ENCODE results near the gene PRPH. TPM values are rescaled to one million over a fixed set of nuclear protein-coding genes. Genes with fewer than 3 reads are reported as not detected.

PRPH gene
- total and polyA plus RNA-seq, 2 of the 4 experiments (the other 2 are of a cell fraction) = not detected

DNA sequence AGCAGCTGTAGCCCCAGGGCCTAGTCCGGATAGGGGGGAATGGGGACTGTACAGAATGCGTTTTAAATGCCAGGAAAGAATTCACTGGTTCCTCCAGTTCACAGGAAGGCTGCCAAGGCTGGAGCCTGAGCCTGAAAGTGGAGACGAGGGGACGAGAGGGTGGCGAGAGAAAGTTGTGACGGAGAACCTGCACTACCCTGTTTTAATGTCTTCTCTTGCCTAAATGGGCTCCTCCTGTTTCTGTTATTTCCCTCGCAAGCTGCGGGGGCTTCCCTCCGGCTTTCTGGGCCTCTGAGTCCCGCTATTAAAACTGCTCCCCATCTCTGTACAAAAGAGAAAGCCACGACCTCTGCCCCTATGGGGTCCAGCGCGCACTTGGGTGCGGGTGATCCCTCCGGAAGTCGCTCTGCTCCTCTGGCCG, 37.5 kb downstream of the PRPH start:
- ATAC-seq (ENCODE audit: low read depth) (no peak), DNase-seq (no peak)
- Histone ChIP-seq H2BK20ac (ENCODE audit: low read depth, low read length) (no peak overlapping the region), H3K27ac (ENCODE audit: insufficient read depth, low read length) (no peak overlapping the region), H3K56ac (ENCODE audit: extremely low read depth, insufficient read depth, low read length) (no peak overlapping the region), H3K36me3 (ENCODE audit: control insufficient read depth, insufficient read depth, low read length) (peaks cover 6% of the 10 kb centered on the region), H3K79me1 (ENCODE audit: low read depth in 1 of 2, low read length in 2 of 2) (no peaks in the 10 kb centered on the region; a peak in 1 of 4 replicates), H2BK15ac (ENCODE audit: low read depth, low read length) (no peak overlapping the region), H3K4me1 (ENCODE audit: control insufficient read depth, insufficient read depth, low read length) (no peaks in the 10 kb centered on the region), H3K18ac (ENCODE audit: low read depth, low read length) (no peak overlapping the region), H2BK120ac (ENCODE audit: low read depth, low read length) (no peak overlapping the region), H2BK5ac (ENCODE audit: low read depth, low read length, poor library complexity, severe bottlenecking) (no peak overlapping the region), H3K14ac (replicated peaks; ENCODE audit: low read depth, low read length) (no peak overlapping the region), H3K23ac (ENCODE audit: low read depth, low read length) (no peak overlapping the region), H2AK5ac (ENCODE audit: low read depth, low read length) (no peak overlapping the region), H4K91ac (ENCODE audit: insufficient read depth, low read depth, low read length) (no peak overlapping the region), H3K9ac (ENCODE audit: low read depth, low read length) (no peak overlapping the region), H4K8ac (ENCODE audit: low read depth in 2 of 2, low read length in 2 of 2) (no peak overlapping the region), H3K4ac (ENCODE audit: low read depth, low read length) (no peak overlapping the region), H3K27me3 (ENCODE audit: control insufficient read depth, insufficient read depth, low read length) (peaks cover 30% of the 10 kb centered on the region), H3K4me2 (ENCODE audit: low read depth, low read length) (no peak overlapping the region), H2AFZ (replicated peaks; ENCODE audit: low read length, poor library complexity) (no peak overlapping the region), H3K4me3 (ENCODE audit: insufficient read depth, low read depth, low read length) (no peak overlapping the region), H3K9me1 (ENCODE audit: insufficient read depth, low read length) (no peaks in the 10 kb centered on the region), H4K20me1 (ENCODE audit: insufficient read depth, low read length) (no peaks in the 10 kb centered on the region), H4K5ac (ENCODE audit: low read depth, low read length) (no peak overlapping the region), H3K9me3 (ENCODE audit: control insufficient read depth, insufficient read depth, low read length) (no peaks in the 10 kb centered on the region), H2AK9ac (replicated peaks; ENCODE audit: low read depth, low read length, poor library complexity) (no peak overlapping the region)
- no TSS peak for BruUV-seq (replicated peaks)
- ChIA-PET CTCF (interaction anchor here (1.2 to 3.6 kb wide), 8 partner anchors 10 to 248 kb away, joined by 3 to 25 read pairs (median 10); partner anchors contain the start of genes DNAJC22 and TROAP), POLR2A (ENCODE audit: unreplicated experiment) (interaction anchor here (1.0 kb wide), 1 partner anchor 10 kb away, joined by 4 read pairs; the partner anchor contains the start of gene TROAP)
- 60% methylated on average over 4 of the region's 17 CpGs; no CpG with 5 or more reads in 1 of the 2 experiments for whole genome bisulfite sequencing, 2 experiments (ENCODE audit: extremely low coverage in 2 of 2, insufficient read length in 1 of 2)
- no peak for TF ChIP-seq NFE2L2 (IDR thresholded peaks at IDR 0.05; ENCODE audit: low read depth, low read length)
- TF ChIP-seq, protein P1, sequence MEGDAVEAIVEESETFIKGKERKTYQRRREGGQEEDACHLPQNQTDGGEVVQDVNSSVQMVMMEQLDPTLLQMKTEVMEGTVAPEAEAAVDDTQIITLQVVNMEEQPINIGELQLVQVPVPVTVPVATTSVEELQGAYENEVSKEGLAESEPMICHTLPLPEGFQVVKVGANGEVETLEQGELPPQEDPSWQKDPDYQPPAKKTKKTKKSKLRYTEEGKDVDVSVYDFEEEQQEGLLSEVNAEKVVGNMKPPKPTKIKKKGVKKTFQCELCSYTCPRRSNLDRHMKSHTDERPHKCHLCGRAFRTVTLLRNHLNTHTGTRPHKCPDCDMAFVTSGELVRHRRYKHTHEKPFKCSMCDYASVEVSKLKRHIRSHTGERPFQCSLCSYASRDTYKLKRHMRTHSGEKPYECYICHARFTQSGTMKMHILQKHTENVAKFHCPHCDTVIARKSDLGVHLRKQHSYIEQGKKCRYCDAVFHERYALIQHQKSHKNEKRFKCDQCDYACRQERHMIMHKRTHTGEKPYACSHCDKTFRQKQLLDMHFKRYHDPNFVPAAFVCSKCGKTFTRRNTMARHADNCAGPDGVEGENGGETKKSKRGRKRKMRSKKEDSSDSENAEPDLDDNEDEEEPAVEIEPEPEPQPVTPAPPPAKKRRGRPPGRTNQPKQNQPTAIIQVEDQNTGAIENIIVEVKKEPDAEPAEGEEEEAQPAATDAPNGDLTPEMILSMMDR (conservative IDR thresholded peaks at IDR 0.05; ENCODE audit: low read depth, low read length) = no peak
- TF ChIP-seq, protein P2, sequence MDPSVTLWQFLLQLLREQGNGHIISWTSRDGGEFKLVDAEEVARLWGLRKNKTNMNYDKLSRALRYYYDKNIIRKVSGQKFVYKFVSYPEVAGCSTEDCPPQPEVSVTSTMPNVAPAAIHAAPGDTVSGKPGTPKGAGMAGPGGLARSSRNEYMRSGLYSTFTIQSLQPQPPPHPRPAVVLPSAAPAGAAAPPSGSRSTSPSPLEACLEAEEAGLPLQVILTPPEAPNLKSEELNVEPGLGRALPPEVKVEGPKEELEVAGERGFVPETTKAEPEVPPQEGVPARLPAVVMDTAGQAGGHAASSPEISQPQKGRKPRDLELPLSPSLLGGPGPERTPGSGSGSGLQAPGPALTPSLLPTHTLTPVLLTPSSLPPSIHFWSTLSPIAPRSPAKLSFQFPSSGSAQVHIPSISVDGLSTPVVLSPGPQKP (IDR thresholded peaks at IDR 0.05; ENCODE audit: borderline replicate concordance, low read depth, low read length) = no peak
- no peak for TF ChIP-seq MAFK (IDR thresholded peaks at IDR 0.05; ENCODE audit: low read depth, low read length)
- no peak for TF ChIP-seq SMC3 (IDR thresholded peaks at IDR 0.05; ENCODE audit: low read depth, low read length)
- TF ChIP-seq BHLHE40 (IDR thresholded peaks at IDR 0.05; ENCODE audit: low read depth, low read length) = no peak
- TF ChIP-seq POLR2A (IDR thresholded peaks at IDR 0.05; ENCODE audit: low read depth, low read length) = no peak
- no peak for TF ChIP-seq RAD21 (IDR thresholded peaks at IDR 0.05; ENCODE audit: low read length)
- TF ChIP-seq, protein P3, sequence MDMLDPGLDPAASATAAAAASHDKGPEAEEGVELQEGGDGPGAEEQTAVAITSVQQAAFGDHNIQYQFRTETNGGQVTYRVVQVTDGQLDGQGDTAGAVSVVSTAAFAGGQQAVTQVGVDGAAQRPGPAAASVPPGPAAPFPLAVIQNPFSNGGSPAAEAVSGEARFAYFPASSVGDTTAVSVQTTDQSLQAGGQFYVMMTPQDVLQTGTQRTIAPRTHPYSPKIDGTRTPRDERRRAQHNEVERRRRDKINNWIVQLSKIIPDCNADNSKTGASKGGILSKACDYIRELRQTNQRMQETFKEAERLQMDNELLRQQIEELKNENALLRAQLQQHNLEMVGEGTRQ (IDR thresholded peaks at IDR 0.05; ENCODE audit: low read depth, low read length) = no peak
- TF ChIP-seq FOS (IDR thresholded peaks at IDR 0.05; ENCODE audit: low read depth, low read length) = no peak
- no peak for TF ChIP-seq MAZ (IDR thresholded peaks at IDR 0.05; ENCODE audit: borderline replicate concordance, low read depth, low read length)
- no peak for TF ChIP-seq RCOR1 (IDR thresholded peaks at IDR 0.05; ENCODE audit: insufficient replicate concordance, low read length)
- TF ChIP-seq CHD1 (IDR thresholded peaks at IDR 0.05; ENCODE audit: low read depth, low read length) = no peak
- in situ Hi-C loops (cut with MboI; ENCODE audit: low sequenced_read_pairs) (no loop called here), dilution Hi-C loops (cut with HindIII; ENCODE audit: low sequenced_read_pairs, unreplicated experiment) (no loop called here), intact Hi-C loops (cut with micrococcal nuclease) (no loop called here)
